ENCODE data around the gene CCDC110.

The CCDC110 gene

DNA sequence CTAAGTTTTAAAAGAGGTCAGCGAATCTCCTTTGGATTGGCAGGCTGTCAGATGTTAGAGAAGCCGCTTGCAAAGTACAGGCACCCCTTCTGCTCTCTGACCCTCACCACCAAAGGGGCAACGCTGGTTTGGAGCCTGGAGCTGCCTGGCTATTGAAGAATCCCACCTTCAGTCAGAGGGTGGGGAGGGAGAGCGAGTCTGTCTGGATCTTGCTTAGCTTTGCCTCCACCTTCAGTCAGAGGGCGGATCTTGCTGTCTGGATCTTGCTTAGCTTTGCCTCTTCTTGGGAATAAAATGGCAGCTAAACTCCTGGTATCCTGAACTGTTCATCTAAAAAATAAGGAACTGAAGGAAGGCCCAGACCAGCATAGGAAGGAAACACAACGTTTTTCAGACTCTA lies 7.3 kb downstream of the CCDC110 start:
- Histone ChIP-seq H3K4me1 (ENCODE audit: control insufficient read depth in 5 of 5, insufficient read depth in 5 of 5, low read length in 5 of 5) (no peaks in the 10 kb centered on the region), H3K4me3 (ENCODE audit: low read depth in 1 of 5, low read length in 5 of 5) (no peak overlapping the region), H3K36me3 (ENCODE audit: control insufficient read depth in 5 of 5, insufficient read depth in 5 of 5, low read length in 5 of 5) (no peaks in the 10 kb centered on the region), H3K9me3 (ENCODE audit: control insufficient read depth in 5 of 5, low read length in 5 of 5) (no peaks in the 10 kb centered on the region), H3K27ac (ENCODE audit: low read depth, low read length) (no peak overlapping the region), H3K27me3 (ENCODE audit: control insufficient read depth in 5 of 5, insufficient read depth in 4 of 5, low read length in 5 of 5) (no peaks in the 10 kb centered on the region), H3K9ac (ENCODE audit: low read length in 5 of 5) (no peak overlapping the region)

DNA sequence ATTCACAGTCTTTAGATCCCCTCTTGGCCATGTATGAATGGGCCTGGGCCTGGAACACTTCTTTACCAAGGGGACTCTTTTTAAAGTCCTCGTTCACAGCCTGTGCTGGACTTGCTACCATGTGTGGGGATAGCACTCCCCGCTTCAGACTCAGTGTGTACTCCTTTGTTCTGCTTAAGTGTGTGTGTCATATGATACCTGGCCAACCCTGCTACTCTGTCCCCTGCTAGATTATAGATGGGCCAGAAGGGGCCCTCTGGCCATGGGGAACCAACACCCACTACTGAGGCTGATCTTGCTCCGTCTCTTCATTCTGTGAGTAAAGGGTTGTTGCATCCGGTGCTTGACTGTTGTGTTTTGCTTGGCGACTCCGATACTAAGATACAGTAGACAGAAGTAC lies 8.0 kb downstream of the CCDC110 start:
- Histone ChIP-seq H3K9me3 (ENCODE audit: control insufficient read depth in 5 of 5, low read length in 5 of 5) (no peaks in the 10 kb centered on the region), H3K27ac (ENCODE audit: low read depth, low read length) (no peak overlapping the region), H3K4me3 (ENCODE audit: low read depth in 1 of 5, low read length in 5 of 5) (no peak overlapping the region), H3K27me3 (ENCODE audit: control insufficient read depth in 5 of 5, insufficient read depth in 4 of 5, low read length in 5 of 5) (no peaks in the 10 kb centered on the region), H3K36me3 (ENCODE audit: control insufficient read depth in 5 of 5, insufficient read depth in 5 of 5, low read length in 5 of 5) (no peaks in the 10 kb centered on the region), H3K4me1 (ENCODE audit: control insufficient read depth in 5 of 5, insufficient read depth in 5 of 5, low read length in 5 of 5) (no peaks in the 10 kb centered on the region), H3K9ac (ENCODE audit: low read length in 5 of 5) (no peak overlapping the region)

DNA sequence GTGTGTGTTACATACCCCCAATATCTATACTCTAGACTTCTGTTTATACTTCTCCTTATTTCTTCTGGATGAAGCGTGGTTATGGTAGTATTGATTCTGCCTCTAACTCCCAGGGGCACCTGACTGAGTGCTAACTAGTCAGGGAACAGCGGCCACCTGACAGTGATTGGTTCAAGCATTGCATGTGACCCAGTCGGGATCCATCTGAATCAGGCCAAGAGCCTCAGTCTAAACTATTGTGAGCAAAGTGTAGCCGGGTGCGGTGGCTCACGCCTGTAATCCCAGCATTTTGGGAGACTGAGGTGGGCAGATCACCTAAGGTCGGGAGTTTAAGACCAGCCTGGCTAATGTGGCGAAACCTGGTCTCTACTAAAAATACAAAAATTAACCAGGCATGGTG lies 10.0 kb downstream of the CCDC110 start:
- H3K4me3 ChIP-seq (ENCODE audit: low read depth in 1 of 5, low read length in 5 of 5) = no peak overlapping the region
- H3K9ac ChIP-seq (ENCODE audit: low read length in 5 of 5) = no peak overlapping the region
- H3K27me3 ChIP-seq (ENCODE audit: control insufficient read depth in 5 of 5, insufficient read depth in 4 of 5, low read length in 5 of 5) = no peaks in the 10 kb centered on the region

DNA sequence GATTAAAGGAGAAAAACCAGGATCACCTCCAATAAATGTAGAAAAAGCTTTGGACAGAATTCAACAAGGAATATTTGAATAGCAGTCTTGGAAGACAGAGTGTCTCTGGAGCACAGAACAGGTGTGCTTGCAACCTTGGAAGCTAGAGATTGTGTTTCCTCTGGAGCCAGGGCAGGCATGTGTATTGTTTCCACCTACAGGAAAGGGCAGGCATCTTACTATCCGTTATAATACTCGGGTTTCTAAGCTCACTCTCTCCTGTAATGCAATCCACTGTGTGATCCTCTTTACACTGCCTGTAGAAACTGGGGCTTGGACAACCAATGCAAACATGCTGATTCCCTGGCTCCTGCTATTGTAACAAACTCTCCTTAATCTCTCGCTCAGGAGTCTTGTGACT lies 14.4 kb downstream of the CCDC110 start:
- no peaks in the 10 kb centered on the region for H3K9me3 ChIP-seq (ENCODE audit: control insufficient read depth in 5 of 5, low read length in 5 of 5)
- no peaks in the 10 kb centered on the region for H3K36me3 ChIP-seq (ENCODE audit: control insufficient read depth in 5 of 5, insufficient read depth in 5 of 5, low read length in 5 of 5)

More for the DNA sequence above, 10.0 kb downstream of the CCDC110 start:
- no peaks in the 10 kb centered on the region for H3K9me3 ChIP-seq (ENCODE audit: control insufficient read depth in 5 of 5, low read length in 5 of 5)
- no peaks in the 10 kb centered on the region for H3K4me1 ChIP-seq (ENCODE audit: control insufficient read depth in 5 of 5, insufficient read depth in 5 of 5, low read length in 5 of 5)
- H3K27ac ChIP-seq (ENCODE audit: low read depth, low read length) = no peak overlapping the region
- H3K36me3 ChIP-seq (ENCODE audit: control insufficient read depth in 5 of 5, insufficient read depth in 5 of 5, low read length in 5 of 5) = no peaks in the 10 kb centered on the region

DNA sequence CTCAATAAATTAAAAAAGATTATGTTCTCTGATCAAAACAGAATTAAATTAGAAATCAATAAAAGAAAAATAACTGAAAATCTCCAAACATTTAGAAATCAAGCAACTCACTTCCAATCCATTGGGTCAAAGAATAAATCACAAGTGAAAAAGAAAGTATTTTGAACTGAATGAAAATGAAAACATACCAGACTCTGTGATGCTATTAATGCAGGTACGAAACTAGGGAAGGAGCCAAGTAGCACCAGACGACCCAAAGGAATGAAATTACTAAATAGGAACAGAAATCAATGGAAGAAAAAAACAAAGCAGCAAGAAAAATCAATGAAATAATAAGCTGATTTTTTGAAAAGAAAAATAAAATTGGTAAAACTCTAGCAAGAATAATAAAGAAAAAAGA lies 15.4 kb downstream of the CCDC110 start:
- H3K27me3 ChIP-seq (ENCODE audit: control insufficient read depth in 5 of 5, insufficient read depth in 4 of 5, low read length in 5 of 5) = no peaks in the 10 kb centered on the region
- no peak overlapping the region for H3K9ac ChIP-seq (ENCODE audit: low read length in 5 of 5)
- H3K9me3 ChIP-seq (ENCODE audit: control insufficient read depth in 5 of 5, low read length in 5 of 5) = no peaks in the 10 kb centered on the region
- H3K4me1 ChIP-seq (ENCODE audit: control insufficient read depth in 5 of 5, insufficient read depth in 5 of 5, low read length in 5 of 5) = no peaks in the 10 kb centered on the region
- H3K27ac ChIP-seq (ENCODE audit: low read depth, low read length) = no peak overlapping the region
- no peaks in the 10 kb centered on the region for H3K36me3 ChIP-seq (ENCODE audit: control insufficient read depth in 5 of 5, insufficient read depth in 5 of 5, low read length in 5 of 5)
- H3K4me3 ChIP-seq (ENCODE audit: low read depth in 1 of 5, low read length in 5 of 5) = no peak overlapping the region

More for the DNA sequence above, 14.4 kb downstream of the CCDC110 start:
- no peak overlapping the region for H3K4me3 ChIP-seq (ENCODE audit: low read depth in 1 of 5, low read length in 5 of 5)
- H3K9ac ChIP-seq (ENCODE audit: low read length in 5 of 5) = no peak overlapping the region
- H3K4me1 ChIP-seq (ENCODE audit: control insufficient read depth in 5 of 5, insufficient read depth in 5 of 5, low read length in 5 of 5) = no peaks in the 10 kb centered on the region
- no peak overlapping the region for H3K27ac ChIP-seq (ENCODE audit: low read depth, low read length)
- H3K27me3 ChIP-seq (ENCODE audit: control insufficient read depth in 5 of 5, insufficient read depth in 4 of 5, low read length in 5 of 5) = no peaks in the 10 kb centered on the region

DNA sequence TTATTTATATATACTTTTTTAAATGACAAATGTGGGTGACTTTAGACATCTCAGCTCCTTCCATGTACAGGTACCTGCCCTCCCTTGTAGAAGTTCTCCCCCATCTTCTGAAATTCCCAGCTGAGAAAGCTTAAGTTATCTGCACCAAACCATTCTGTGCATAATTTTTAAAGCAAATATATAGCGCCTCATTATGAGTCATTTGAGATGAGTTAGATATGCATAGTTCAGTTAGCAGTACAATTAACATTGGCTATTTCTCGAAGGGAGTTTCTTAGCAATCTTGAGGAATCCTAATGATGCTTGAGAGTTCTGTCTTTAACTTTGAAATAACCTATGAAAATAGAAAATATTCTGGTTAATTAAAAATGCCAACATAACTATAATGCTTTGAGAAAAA lies 26.3 kb downstream of the CCDC110 start:
- Histone ChIP-seq H3K27me3 (ENCODE audit: control insufficient read depth in 5 of 5, insufficient read depth in 4 of 5, low read length in 5 of 5) (no peaks in the 10 kb centered on the region), H3K9ac (ENCODE audit: low read length in 5 of 5) (no peak overlapping the region), H3K27ac (ENCODE audit: low read depth, low read length) (no peak overlapping the region), H3K4me1 (ENCODE audit: control insufficient read depth in 5 of 5, insufficient read depth in 5 of 5, low read length in 5 of 5) (no peaks in the 10 kb centered on the region), H3K4me3 (ENCODE audit: low read depth in 1 of 5, low read length in 5 of 5) (no peak overlapping the region), H3K9me3 (ENCODE audit: control insufficient read depth in 5 of 5, low read length in 5 of 5) (no peaks in the 10 kb centered on the region), H3K36me3 (ENCODE audit: control insufficient read depth in 5 of 5, insufficient read depth in 5 of 5, low read length in 5 of 5) (no peaks in the 10 kb centered on the region)

DNA sequence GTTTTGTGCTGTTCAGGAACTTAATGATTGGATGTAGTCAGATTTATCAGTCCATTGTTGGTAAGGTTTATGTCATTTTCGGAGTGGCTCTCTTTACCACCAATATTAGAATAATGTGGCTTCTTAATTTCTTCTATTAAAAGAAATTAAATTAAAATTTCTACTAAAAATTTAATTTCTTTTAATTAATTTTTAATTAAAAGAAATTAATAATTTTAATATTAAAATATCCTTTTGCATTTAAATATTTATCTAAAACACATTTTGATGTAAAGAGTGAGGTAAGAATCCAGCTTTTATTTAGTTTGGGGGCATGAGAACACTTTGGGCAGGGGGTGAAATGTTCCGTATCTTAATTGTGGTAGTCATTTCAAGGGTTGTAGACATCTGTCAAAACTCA lies 30.1 kb downstream of the CCDC110 start:
- Histone ChIP-seq H3K9ac (ENCODE audit: low read length in 5 of 5) (no peak overlapping the region), H3K27me3 (ENCODE audit: control insufficient read depth in 5 of 5, insufficient read depth in 4 of 5, low read length in 5 of 5) (no peaks in the 10 kb centered on the region), H3K36me3 (ENCODE audit: control insufficient read depth in 5 of 5, insufficient read depth in 5 of 5, low read length in 5 of 5) (no peaks in the 10 kb centered on the region), H3K9me3 (ENCODE audit: control insufficient read depth in 5 of 5, low read length in 5 of 5) (no peaks in the 10 kb centered on the region), H3K4me1 (ENCODE audit: control insufficient read depth in 5 of 5, insufficient read depth in 5 of 5, low read length in 5 of 5) (no peaks in the 10 kb centered on the region), H3K4me3 (ENCODE audit: low read depth in 1 of 5, low read length in 5 of 5) (no peak overlapping the region), H3K27ac (ENCODE audit: low read depth, low read length) (no peak overlapping the region)

DNA sequence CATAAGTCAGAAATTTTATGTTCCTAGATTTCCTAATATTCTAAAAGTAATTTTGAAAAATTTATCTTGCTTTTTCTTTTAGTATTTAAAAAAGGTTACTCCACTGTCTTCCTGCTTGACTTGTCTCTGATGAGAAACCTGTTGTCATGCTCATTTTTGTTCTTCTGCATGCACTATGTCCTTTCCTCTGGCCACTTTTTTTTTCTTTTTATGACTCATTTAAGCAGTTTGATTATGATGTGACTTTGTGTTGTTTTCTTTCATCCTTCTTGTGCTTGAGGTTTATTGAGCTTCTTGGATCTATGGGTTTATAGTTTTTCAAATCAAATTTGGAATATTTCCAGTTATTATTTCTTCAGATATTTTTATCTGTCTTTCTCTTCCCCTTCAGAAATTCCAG lies 33.7 kb downstream of the CCDC110 start:
- Histone ChIP-seq H3K4me3 (ENCODE audit: low read depth in 1 of 5, low read length in 5 of 5) (no peak overlapping the region), H3K9me3 (ENCODE audit: control insufficient read depth in 5 of 5, low read length in 5 of 5) (no peaks in the 10 kb centered on the region), H3K9ac (ENCODE audit: low read length in 5 of 5) (no peak overlapping the region), H3K27ac (ENCODE audit: low read depth, low read length) (no peak overlapping the region), H3K27me3 (ENCODE audit: control insufficient read depth in 5 of 5, insufficient read depth in 4 of 5, low read length in 5 of 5) (no peaks in the 10 kb centered on the region), H3K4me1 (ENCODE audit: control insufficient read depth in 5 of 5, insufficient read depth in 5 of 5, low read length in 5 of 5) (no peaks in the 10 kb centered on the region), H3K36me3 (ENCODE audit: control insufficient read depth in 5 of 5, insufficient read depth in 5 of 5, low read length in 5 of 5) (no peaks in the 10 kb centered on the region)

DNA sequence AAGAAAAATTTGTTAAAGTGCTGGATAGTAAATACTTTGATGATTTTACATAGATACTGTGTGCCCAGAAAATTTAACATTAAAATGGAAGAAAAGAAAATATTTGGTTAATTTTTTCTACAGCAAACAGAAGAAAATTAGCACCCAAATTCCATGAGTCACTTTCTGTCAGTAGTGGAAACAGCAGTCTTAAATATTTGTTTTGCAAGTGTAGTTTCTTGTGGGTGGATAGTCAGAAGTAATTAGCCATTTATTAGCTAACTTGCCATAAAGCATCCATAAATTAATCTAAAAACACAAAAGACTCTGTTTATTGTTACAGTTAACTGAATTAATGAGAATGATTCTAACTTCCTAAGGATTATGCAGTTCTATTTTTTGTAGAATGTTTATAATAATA lies 36.1 kb downstream of the CCDC110 start:
- Histone ChIP-seq H3K4me3 (ENCODE audit: low read depth in 1 of 5, low read length in 5 of 5) (no peak overlapping the region), H3K27ac (ENCODE audit: low read depth, low read length) (no peak overlapping the region), H3K27me3 (ENCODE audit: control insufficient read depth in 5 of 5, insufficient read depth in 4 of 5, low read length in 5 of 5) (no peaks in the 10 kb centered on the region)

DNA sequence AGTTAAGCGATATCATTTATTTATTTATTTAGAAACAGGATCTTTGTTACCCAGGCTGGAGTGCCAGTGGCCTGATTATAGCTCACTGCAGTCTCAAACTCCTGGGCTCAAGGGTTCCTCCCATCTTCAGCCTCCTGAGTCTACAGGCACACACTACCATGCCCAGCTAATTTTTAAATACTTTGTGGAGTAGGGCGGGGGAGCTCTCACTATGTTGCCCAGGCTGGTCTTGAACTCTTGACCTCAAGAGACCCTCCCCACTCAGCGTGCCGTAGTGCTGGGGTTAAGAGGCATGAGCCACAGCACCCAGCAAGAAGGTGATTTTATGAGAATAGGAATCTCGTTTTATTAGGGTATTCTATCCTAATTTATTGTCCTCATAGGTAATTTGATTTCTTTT lies 41.9 kb downstream of the CCDC110 start:
- Histone ChIP-seq H3K4me1 (ENCODE audit: control insufficient read depth in 5 of 5, insufficient read depth in 5 of 5, low read length in 5 of 5) (peaks cover 3 to 12% (median 11%) of the 10 kb centered on the region in 5 donors), H3K4me3 (ENCODE audit: low read depth in 1 of 5, low read length in 5 of 5) (no peak overlapping the region), H3K27ac (ENCODE audit: low read depth, low read length) (no peak overlapping the region), H3K9me3 (ENCODE audit: control insufficient read depth in 5 of 5, low read length in 5 of 5) (no peaks in the 10 kb centered on the region), H3K27me3 (ENCODE audit: control insufficient read depth in 5 of 5, insufficient read depth in 4 of 5, low read length in 5 of 5) (no peaks in the 10 kb centered on the region), H3K9ac (ENCODE audit: low read length in 5 of 5) (no peak overlapping the region), H3K36me3 (ENCODE audit: control insufficient read depth in 5 of 5, insufficient read depth in 5 of 5, low read length in 5 of 5) (no peaks in the 10 kb centered on the region)

More for the DNA sequence above, 36.1 kb downstream of the CCDC110 start:
- Histone ChIP-seq H3K9ac (ENCODE audit: low read length in 5 of 5) (no peak overlapping the region), H3K36me3 (ENCODE audit: control insufficient read depth in 5 of 5, insufficient read depth in 5 of 5, low read length in 5 of 5) (no peaks in the 10 kb centered on the region), H3K9me3 (ENCODE audit: control insufficient read depth in 5 of 5, low read length in 5 of 5) (no peaks in the 10 kb centered on the region), H3K4me1 (ENCODE audit: control insufficient read depth in 5 of 5, insufficient read depth in 5 of 5, low read length in 5 of 5) (no peaks in the 10 kb centered on the region)

All from subcutaneous abdominal adipose tissue (tissue), 5 donors.